CD14-positive monocyte (primary cell): ENCODE measurements around the gene SAP30L. TPM values are rescaled to one million over a fixed set of nuclear protein-coding genes. Genes with fewer than 3 reads are reported as not detected.

ENCODE experiments used
- DNase-seq, 3 donors: peaks; one replicate each; pipeline ENCODE4 v3.0.0-alpha.2; 2011 to 2022
- H2AFZ ChIP-seq: 2 replicates; pipeline ENCODE4 v1.6.0; 2012; ENCODE audit warnings: mild to moderate bottlenecking, low read depth, low read length, inconsistent platforms; ENCODE audit not compliant: insufficient read depth, poor library complexity, severe bottlenecking
- H3K27ac ChIP-seq, 2 donors: 1 replicate in 1 of 2; 2 replicates in 1 of 2; pipeline ENCODE4 v1.5.1; 2012 to 2013; ENCODE audit warnings: low read length in 2 of 2, control low read depth in 1 of 2, inconsistent platforms in 1 of 2, low read depth in 1 of 2, mild to moderate bottlenecking in 1 of 2
- H3K27me3 ChIP-seq, 2 donors: one replicate each; pipeline versions ENCODE4 v1.6.0 to v1.6.1; 2011 to 2013; ENCODE audit warnings: low read length in 2 of 2; ENCODE audit not compliant: control insufficient read depth in 2 of 2, insufficient read depth in 2 of 2
- H3K36me3 ChIP-seq, 2 donors: replicated peaks in 1 of 2; 1 replicate in 1 of 2; 2 replicates in 1 of 2; pipeline versions ENCODE4 v1.5.1 to v1.6.1; 2012 to 2013; ENCODE audit warnings: low read length in 2 of 2, control low read depth in 1 of 2, inconsistent platforms in 1 of 2, mild to moderate bottlenecking in 1 of 2; ENCODE audit not compliant: insufficient read depth in 2 of 2, control insufficient read depth in 1 of 2
- H3K4me1 ChIP-seq, 2 donors: 1 replicate in 1 of 2; 2 replicates in 1 of 2; pipeline versions ENCODE4 v1.5.1 to v1.6.1; 2012 to 2013; ENCODE audit warnings: low read length in 2 of 2, control low read depth in 1 of 2, inconsistent platforms in 1 of 2, mild to moderate bottlenecking in 1 of 2, moderate library complexity in 1 of 2; ENCODE audit not compliant: insufficient read depth in 2 of 2, control insufficient read depth in 1 of 2
- H3K4me2 ChIP-seq: replicated peaks from 2 replicates; pipeline ENCODE3; 2012; ENCODE audit warnings: low read length, moderate library complexity, mild to moderate bottlenecking; ENCODE audit not compliant: poor library complexity, severe bottlenecking; ENCODE audit errors: extremely low read depth
- H3K4me3 ChIP-seq, 3 experiments: fragments of 200-600 bp in 1 of 3; sonication (generic) in 1 of 3; replicated peaks in 1 of 3; 1 replicate in 2 of 3; 2 replicates in 1 of 3; pipeline ENCODE4 v1.5.1; 2011 to 2013; ENCODE audit warnings: low read length in 3 of 3, mild to moderate bottlenecking in 3 of 3, control low read depth in 2 of 3, low read depth in 2 of 3, inconsistent platforms in 1 of 3, moderate library complexity in 1 of 3
- H3K79me2 ChIP-seq: 2 replicates; pipeline ENCODE4 v1.6.0; 2012; ENCODE audit warnings: mild to moderate bottlenecking, control low read depth, inconsistent platforms, low read length, moderate library complexity; ENCODE audit not compliant: insufficient read depth
- H3K9ac ChIP-seq: 2 replicates; pipeline ENCODE4 v1.6.0; 2017; ENCODE audit warnings: low read length, mild to moderate bottlenecking; ENCODE audit not compliant: insufficient read depth, poor library complexity, severe bottlenecking
- H3K9me3 ChIP-seq, 2 donors: replicated peaks in 1 of 2; 1 replicate in 1 of 2; 2 replicates in 1 of 2; pipeline versions ENCODE4 v1.5.1 to v1.6.1; 2012 to 2013; ENCODE audit warnings: low read length in 2 of 2, control low read depth in 1 of 2; ENCODE audit not compliant: control insufficient read depth in 1 of 2, insufficient read depth in 1 of 2
- H4K20me1 ChIP-seq: 2 replicates; pipeline ENCODE4 v1.6.0; 2012; ENCODE audit warnings: mild to moderate bottlenecking, low read length, control low read depth, moderate library complexity; ENCODE audit not compliant: insufficient read depth
- H3K27ac Mint-ChIP-seq, 7 donors: one replicate each; pipeline ENCODE4 v1.8.0; 2020; ENCODE audit warnings: mild to moderate bottlenecking in 7 of 7, mixed read lengths in 7 of 7, moderate library complexity in 6 of 7, inconsistent platforms in 2 of 7
- H3K27me3 Mint-ChIP-seq, 3 donors: one replicate each; pipeline ENCODE4 v1.8.0; 2021 to 2022; ENCODE audit warnings: low read depth in 3 of 3, mild to moderate bottlenecking in 3 of 3, mixed read lengths in 3 of 3, moderate library complexity in 3 of 3, inconsistent platforms in 1 of 3
- H3K36me3 Mint-ChIP-seq, 2 donors: one replicate each; pipeline ENCODE4 v1.8.0; 2020; ENCODE audit warnings: mixed read lengths in 2 of 2, inconsistent platforms in 1 of 2, mild to moderate bottlenecking in 1 of 2
- H3K4me1 Mint-ChIP-seq: one replicate; pipeline ENCODE4 v1.8.0; 2020; ENCODE audit warnings: mild to moderate bottlenecking, mixed read lengths
- H3K4me3 Mint-ChIP-seq, 2 donors: one replicate each; pipeline ENCODE4 v1.8.0; 2020; ENCODE audit warnings: mild to moderate bottlenecking in 2 of 2, mixed read lengths in 2 of 2, moderate library complexity in 1 of 2
- H3K9me3 Mint-ChIP-seq, 7 donors: one replicate each; pipeline ENCODE4 v1.8.0; 2020 to 2022; ENCODE audit warnings: mixed read lengths in 7 of 7, mild to moderate bottlenecking in 6 of 7, moderate library complexity in 6 of 7, inconsistent platforms in 2 of 7
- WGBS: methylation state at CpG from one replicate; pipeline ENCODE4 v1.1.5; 2013; ENCODE audit warnings: missing lambda C conversion rate; ENCODE audit not compliant: insufficient coverage; 5-methylcytosine and 5-hydroxymethylcytosine counted together
- intact Hi-C, 2 donors: fragments of 100-400 bp; cut with micrococcal nuclease; formaldehyde crosslinking; loops; one replicate each; pipeline versions ENCODE4 v1.15.0 to v1.15.1; 2023
- polyA plus RNA-seq, 3 donors: library from polyadenylated mRNA; depleted of rRNA in 1 of 3; unstranded in 2 of 3; stranded (reverse) in 1 of 3; fragments of 300-500 nt in 2 of 3; fragments of >200 nt in 1 of 3; fragmentation: Illumina TruSeq in 2 of 3; gene quantifications; 1 replicate in 2 of 3; 2 replicates in 1 of 3; pipeline ENCODE4 v1.2.3, GENCODE V29; 2012 to 2021
- TF ChIP-seq, protein P1 (sequence below): fragments of 200-600 bp; IDR thresholded peaks from one replicate; pipeline ENCODE4 v1.8.0; 2022; ENCODE audit warnings: antibody characterized with exemption, mild to moderate bottlenecking

Gene SAP30L
- polyA plus RNA-seq, 3 donors: 21.1 to 36.1 (median 29.4) TPM

- H3K27me3 ChIP-seq: no peaks in the 10 kb centered on the region
- H2AFZ ChIP-seq: no peak overlapping the region
- H3K4me3 ChIP-seq: no peak overlapping the region
- TF ChIP-seq, protein P1, sequence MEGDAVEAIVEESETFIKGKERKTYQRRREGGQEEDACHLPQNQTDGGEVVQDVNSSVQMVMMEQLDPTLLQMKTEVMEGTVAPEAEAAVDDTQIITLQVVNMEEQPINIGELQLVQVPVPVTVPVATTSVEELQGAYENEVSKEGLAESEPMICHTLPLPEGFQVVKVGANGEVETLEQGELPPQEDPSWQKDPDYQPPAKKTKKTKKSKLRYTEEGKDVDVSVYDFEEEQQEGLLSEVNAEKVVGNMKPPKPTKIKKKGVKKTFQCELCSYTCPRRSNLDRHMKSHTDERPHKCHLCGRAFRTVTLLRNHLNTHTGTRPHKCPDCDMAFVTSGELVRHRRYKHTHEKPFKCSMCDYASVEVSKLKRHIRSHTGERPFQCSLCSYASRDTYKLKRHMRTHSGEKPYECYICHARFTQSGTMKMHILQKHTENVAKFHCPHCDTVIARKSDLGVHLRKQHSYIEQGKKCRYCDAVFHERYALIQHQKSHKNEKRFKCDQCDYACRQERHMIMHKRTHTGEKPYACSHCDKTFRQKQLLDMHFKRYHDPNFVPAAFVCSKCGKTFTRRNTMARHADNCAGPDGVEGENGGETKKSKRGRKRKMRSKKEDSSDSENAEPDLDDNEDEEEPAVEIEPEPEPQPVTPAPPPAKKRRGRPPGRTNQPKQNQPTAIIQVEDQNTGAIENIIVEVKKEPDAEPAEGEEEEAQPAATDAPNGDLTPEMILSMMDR: no peak
- no peaks in the 10 kb centered on the region for H3K79me2 ChIP-seq
- 97% methylated on average over 6 of the region's 9 CpGs for WGBS
- H3K4me2 ChIP-seq: no peak overlapping the region
- H4K20me1 ChIP-seq: no peaks in the 10 kb centered on the region
- Mint-ChIP-seq H3K9me3 (peaks cover 0 to 2% (median 0%) of the 10 kb centered on the region in 7 donors), H3K36me3 (peaks cover 55 to 76% of the 10 kb centered on the region in 2 donors), H3K4me3 (no peak overlapping the region), H3K27ac (no peak overlapping the region), H3K4me1 (peaks cover 4% of the 10 kb centered on the region), H3K27me3 (no peaks in the 10 kb centered on the region)
- no peak overlapping the region for H3K27ac ChIP-seq
- DNase-seq: no peak
- H3K4me1 ChIP-seq: no peaks in the 10 kb centered on the region
- no peak overlapping the region for H3K9ac ChIP-seq
- H3K9me3 ChIP-seq: no peaks in the 10 kb centered on the region
- intact Hi-C loops: no loop called here
- H3K36me3 ChIP-seq: peaks cover 29 to 73% of the 10 kb centered on the region in 2 donors
These were observed 32.9 kb upstream of the SAP30L start for GRCh38 chr5:154412925-154413324.

DNA sequence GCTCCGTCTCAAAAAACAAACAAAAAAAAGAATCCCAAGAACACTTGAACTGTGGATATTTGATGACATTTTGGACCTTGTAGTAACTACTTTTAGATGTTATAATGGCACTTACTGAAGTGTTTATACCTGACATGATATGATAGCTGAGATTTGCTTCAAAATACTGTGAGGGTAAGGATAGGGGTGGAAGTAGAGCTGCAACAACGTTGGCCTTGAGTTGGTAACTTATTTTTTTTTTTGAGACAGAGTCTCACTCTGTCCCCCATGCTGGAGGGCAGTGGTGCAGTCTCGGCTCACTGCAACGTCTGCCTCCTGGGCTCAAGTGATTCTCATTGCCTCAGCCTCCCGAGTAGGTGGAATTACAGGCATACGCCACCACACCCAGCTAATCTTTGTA lies 30.7 kb upstream of the SAP30L start:
- Mint-ChIP-seq H3K27me3 (peaks cover 0 to 1% (median 0%) of the 10 kb centered on the region in 3 donors), H3K9me3 (peaks cover 0 to 2% (median 0%) of the 10 kb centered on the region in 7 donors), H3K27ac (no peak overlapping the region), H3K4me1 (peaks cover 4% of the 10 kb centered on the region), H3K4me3 (no peak overlapping the region), H3K36me3 (peaks cover 64 to 85% of the 10 kb centered on the region in 2 donors)
- Histone ChIP-seq H3K79me2 (no peaks in the 10 kb centered on the region), H3K9me3 (no peaks in the 10 kb centered on the region), H3K36me3 (peaks cover 40 to 86% of the 10 kb centered on the region in 2 donors), H3K4me2 (no peak overlapping the region), H4K20me1 (no peaks in the 10 kb centered on the region), H2AFZ (no peak overlapping the region), H3K27ac (no peak overlapping the region), H3K9ac (no peak overlapping the region), H3K4me3 (no peak overlapping the region), H3K27me3 (no peaks in the 10 kb centered on the region), H3K4me1 (no peaks in the 10 kb centered on the region)
- no peak for DNase-seq
- WGBS: 77% methylated on average over 3 of the region's 6 CpGs
- intact Hi-C loops: no loop called here
- TF ChIP-seq, protein P1: no peak
